ENCODE measurements around the gene CLC.
"Not testable (repeated sequence)": the region's sequence is repeated elsewhere in the genome, so short reads cannot be mapped to it uniquely, and the experiment has no call there.

DNA sequence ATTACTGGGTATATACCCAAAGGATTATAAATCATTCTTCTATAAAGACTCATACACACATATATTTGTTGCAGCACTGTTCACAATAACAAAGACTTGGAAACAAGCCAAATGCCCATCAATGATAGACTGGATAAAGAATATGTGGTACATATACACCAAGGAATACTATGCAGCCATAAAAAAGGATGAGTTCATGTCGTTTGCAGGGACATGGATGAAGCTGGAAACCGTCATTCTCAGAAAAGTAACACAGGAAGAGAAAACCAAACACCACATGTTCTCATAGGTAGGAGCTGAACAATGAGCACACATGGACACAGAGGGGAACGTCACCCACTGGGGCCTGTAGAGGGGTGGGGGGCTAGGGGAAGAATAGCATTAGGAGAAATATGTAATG is 17.7 kb downstream of the CLC start:
- TF ChIP-seq, protein P1, sequence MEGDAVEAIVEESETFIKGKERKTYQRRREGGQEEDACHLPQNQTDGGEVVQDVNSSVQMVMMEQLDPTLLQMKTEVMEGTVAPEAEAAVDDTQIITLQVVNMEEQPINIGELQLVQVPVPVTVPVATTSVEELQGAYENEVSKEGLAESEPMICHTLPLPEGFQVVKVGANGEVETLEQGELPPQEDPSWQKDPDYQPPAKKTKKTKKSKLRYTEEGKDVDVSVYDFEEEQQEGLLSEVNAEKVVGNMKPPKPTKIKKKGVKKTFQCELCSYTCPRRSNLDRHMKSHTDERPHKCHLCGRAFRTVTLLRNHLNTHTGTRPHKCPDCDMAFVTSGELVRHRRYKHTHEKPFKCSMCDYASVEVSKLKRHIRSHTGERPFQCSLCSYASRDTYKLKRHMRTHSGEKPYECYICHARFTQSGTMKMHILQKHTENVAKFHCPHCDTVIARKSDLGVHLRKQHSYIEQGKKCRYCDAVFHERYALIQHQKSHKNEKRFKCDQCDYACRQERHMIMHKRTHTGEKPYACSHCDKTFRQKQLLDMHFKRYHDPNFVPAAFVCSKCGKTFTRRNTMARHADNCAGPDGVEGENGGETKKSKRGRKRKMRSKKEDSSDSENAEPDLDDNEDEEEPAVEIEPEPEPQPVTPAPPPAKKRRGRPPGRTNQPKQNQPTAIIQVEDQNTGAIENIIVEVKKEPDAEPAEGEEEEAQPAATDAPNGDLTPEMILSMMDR (IDR thresholded peaks at IDR 0.05): not testable (repeated sequence)
- TF ChIP-seq POLR2AphosphoS5 (IDR thresholded peaks at IDR 0.05); POLR2A (IDR thresholded peaks at IDR 0.05); EP300 (IDR thresholded peaks at IDR 0.05; ENCODE audit: low read depth): not testable (repeated sequence)

Data from transverse colon (tissue), 4 donors.